Activated CD8-positive, alpha-beta memory T cell treated with anti-CD3 and anti-CD28 coated beads, Interleukin-2, amount 50 U/mL, for 48 hours (primary cell): Measurements from ENCODE around the gene ABHD12.
"Not testable (repeated sequence)": the region's sequence is repeated elsewhere in the genome, so short reads cannot be mapped to it uniquely, and the experiment has no call there.

Experiments
- DNase-seq: peaks from one replicate; pipeline ENCODE4 v3.0.0-alpha.2; 2020

The ABHD12 gene

GRCh38 chr20:25353353-25353746 lies 37.3 kb downstream of the ABHD12 start:
- no peak for DNase-seq

- DNase-seq, result no peak
Observed at GRCh38 chr20:25352746-25353145, 37.9 kb downstream of the ABHD12 start.

GRCh38 chr20:25351024-25351360 lies 39.6 kb downstream of the ABHD12 start:
- DNase-seq, result no peak

- DNase-seq, result no peak
Observed at GRCh38 chr20:25346349-25346748, 44.3 kb downstream of the ABHD12 start.

- DNase-seq, result no peak
Observed at GRCh38 chr20:25345721-25346120, 44.9 kb downstream of the ABHD12 start.

- no peak for DNase-seq
Observed at GRCh38 chr20:25344634-25345033, 46.0 kb downstream of the ABHD12 start.

- DNase-seq, result no peak
Observed at GRCh38 chr20:25341716-25342680, 48.6 kb downstream of the ABHD12 start.

- no peak for DNase-seq
Observed at GRCh38 chr20:25340380-25340779, 50.3 kb downstream of the ABHD12 start.

GRCh38 chr20:25339608-25340007 lies 51.0 kb downstream of the ABHD12 start:
- no peak for DNase-seq

- DNase-seq, result no peak
Observed at GRCh38 chr20:25338112-25339023, 52.3 kb downstream of the ABHD12 start.

- no peak for DNase-seq
Observed at GRCh38 chr20:25336561-25337422, 53.8 kb downstream of the ABHD12 start.

GRCh38 chr20:25334972-25335371 lies 55.7 kb downstream of the ABHD12 start:
- not testable (repeated sequence) for DNase-seq

GRCh38 chr20:25328954-25329498 lies 61.6 kb downstream of the ABHD12 start:
- no peak for DNase-seq

GRCh38 chr20:25327521-25328235 lies 63.0 kb downstream of the ABHD12 start:
- no peak for DNase-seq

- DNase-seq, result no peak
Observed at GRCh38 chr20:25325997-25326396, 64.6 kb downstream of the ABHD12 start.

GRCh38 chr20:25325073-25325472 lies 65.6 kb downstream of the ABHD12 start:
- no peak for DNase-seq

GRCh38 chr20:25324412-25324811 lies 66.2 kb downstream of the ABHD12 start:
- DNase-seq, result no peak

- no peak for DNase-seq
Observed at GRCh38 chr20:25323496-25324246, 67.0 kb downstream of the ABHD12 start.

- no peak for DNase-seq
Observed at GRCh38 chr20:25321991-25322390, 68.6 kb downstream of the ABHD12 start.

GRCh38 chr20:25321262-25321831 lies 69.3 kb downstream of the ABHD12 start:
- peak; percentile 28 for DNase-seq
